Measurements from ENCODE around the gene PCLO. TPM values are rescaled to one million over a fixed set of nuclear protein-coding genes. Genes with fewer than 3 reads are reported as not detected.

PCLO gene
- total RNA-seq, 1 donor from 2014 or later: 6.7 TPM

GRCh38 chr7:83166781-83167180, 4.1 kb upstream of the PCLO start:
- H3K36me3 Mint-ChIP-seq: no peaks in the 10 kb centered on the region
- no peak overlapping the region for H3K27ac Mint-ChIP-seq
- TF ChIP-seq CTCF (conservative IDR thresholded peaks at IDR 0.05): no peak
- no peaks in the 10 kb centered on the region for H3K27me3 Mint-ChIP-seq
- no peaks in the 10 kb centered on the region for H3K9me3 Mint-ChIP-seq
- DNase-seq (ENCODE audit: extremely low spot score, unreplicated experiment): no peak
- peaks cover 4% of the 10 kb centered on the region for H3K4me1 Mint-ChIP-seq (ENCODE audit: unreplicated experiment)
- no peak overlapping the region for H3K4me3 Mint-ChIP-seq

- Mint-ChIP-seq H3K27me3 (no peaks in the 10 kb centered on the region), H3K27ac (peak overlapping the region; percentile 68), H3K4me1 (ENCODE audit: unreplicated experiment) (peaks cover 10% of the 10 kb centered on the region), H3K9me3 (no peaks in the 10 kb centered on the region), H3K36me3 (no peaks in the 10 kb centered on the region), H3K4me3 (peak overlapping the region; percentile 92)
- no peak for DNase-seq (ENCODE audit: extremely low spot score, unreplicated experiment)
- TF ChIP-seq CTCF (conservative IDR thresholded peaks at IDR 0.05): no peak
Observed at GRCh38 chr7:83161899-83162401, 734 bp downstream of the PCLO start.

- H3K4me3 Mint-ChIP-seq: peak overlapping the region; percentile 92
- TF ChIP-seq CTCF (conservative IDR thresholded peaks at IDR 0.05): no peak
- H3K27ac Mint-ChIP-seq: peak overlapping the region; percentile 16
- H3K4me1 Mint-ChIP-seq (ENCODE audit: unreplicated experiment): peaks cover 10% of the 10 kb centered on the region
- H3K9me3 Mint-ChIP-seq: no peaks in the 10 kb centered on the region
- no peaks in the 10 kb centered on the region for H3K36me3 Mint-ChIP-seq
- no peak for DNase-seq (ENCODE audit: extremely low spot score, unreplicated experiment)
- no peaks in the 10 kb centered on the region for H3K27me3 Mint-ChIP-seq
Observed at GRCh38 chr7:83161186-83161585, 1.5 kb downstream of the PCLO start.

GRCh38 chr7:83159731-83160130, 3.0 kb downstream of the PCLO start:
- Mint-ChIP-seq H3K27ac (no peak overlapping the region), H3K4me1 (ENCODE audit: unreplicated experiment) (peaks cover 10% of the 10 kb centered on the region), H3K27me3 (no peaks in the 10 kb centered on the region), H3K36me3 (peaks cover 2% of the 10 kb centered on the region), H3K9me3 (no peaks in the 10 kb centered on the region), H3K4me3 (no peak overlapping the region)
- DNase-seq (ENCODE audit: extremely low spot score, unreplicated experiment): no peak
- TF ChIP-seq CTCF (conservative IDR thresholded peaks at IDR 0.05): no peak

- DNase-seq (ENCODE audit: extremely low spot score, unreplicated experiment): no peak
- Mint-ChIP-seq H3K4me3 (no peak overlapping the region), H3K36me3 (peaks cover 12% of the 10 kb centered on the region), H3K4me1 (ENCODE audit: unreplicated experiment) (peaks cover under 1% of the 10 kb centered on the region), H3K9me3 (no peaks in the 10 kb centered on the region), H3K27ac (no peak overlapping the region), H3K27me3 (no peaks in the 10 kb centered on the region)
- no peak for TF ChIP-seq CTCF (conservative IDR thresholded peaks at IDR 0.05)
Observed at GRCh38 chr7:83156006-83156405, 6.7 kb downstream of the PCLO start.

- Mint-ChIP-seq H3K36me3 (peaks cover 12% of the 10 kb centered on the region), H3K27ac (no peak overlapping the region), H3K9me3 (no peaks in the 10 kb centered on the region), H3K4me1 (ENCODE audit: unreplicated experiment) (no peaks in the 10 kb centered on the region), H3K4me3 (no peak overlapping the region), H3K27me3 (no peaks in the 10 kb centered on the region)
- no peak for TF ChIP-seq CTCF (conservative IDR thresholded peaks at IDR 0.05)
- no peak for DNase-seq (ENCODE audit: extremely low spot score, unreplicated experiment)
Observed at GRCh38 chr7:83155407-83155806, 7.3 kb downstream of the PCLO start.

All from type B pancreatic cell (in vitro differentiated cells).